ENCODE data around the gene CCDC69. TPM values are rescaled to one million over a fixed set of nuclear protein-coding genes. Genes with fewer than 3 reads are reported as not detected.
"Not testable (repeated sequence)": the region's sequence is repeated elsewhere in the genome, so short reads cannot be mapped to it uniquely, and the experiment has no call there.

CCDC69 gene
- polyA plus RNA-seq, 3 donors: 38.3 to 168 (median 145) TPM

DNA sequence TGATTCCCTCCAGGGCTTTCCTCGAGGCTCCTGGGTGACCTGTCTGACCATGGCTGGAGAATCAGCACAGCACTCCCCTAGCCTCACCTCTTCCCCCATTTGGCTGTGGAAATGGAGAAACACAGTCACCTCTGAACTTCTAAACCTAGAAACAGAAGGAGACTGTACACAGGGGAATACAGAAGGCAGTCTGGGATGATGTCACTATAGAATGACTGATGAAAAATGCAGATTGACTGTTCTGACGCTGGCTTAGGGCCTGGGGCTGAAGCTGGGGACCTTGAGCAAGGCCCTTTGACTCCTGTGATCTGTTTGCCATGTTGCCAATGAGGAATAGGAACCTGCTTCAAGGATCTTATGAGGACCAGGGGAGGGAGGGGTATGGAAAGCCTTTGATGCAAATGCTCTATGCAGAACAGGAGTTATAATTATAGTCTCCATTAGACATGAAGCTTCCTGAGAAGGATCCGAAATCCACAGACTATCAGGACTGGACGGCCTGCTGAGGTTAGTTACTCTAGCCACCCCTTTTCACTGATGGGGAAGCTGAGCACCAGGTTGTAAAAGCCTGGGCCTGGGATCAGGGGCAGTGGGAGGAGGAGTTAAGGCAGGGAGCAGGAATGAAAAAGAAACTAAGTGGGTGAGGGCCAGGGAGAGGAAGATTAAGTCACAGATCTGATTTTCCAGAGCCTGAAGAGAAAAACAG is 41.9 kb downstream of the CCDC69 start:
- H3K27ac ChIP-seq (ENCODE audit: low read depth, low read length): no peak overlapping the region
- WGBS, 3 donors: 64 to 74% (median 68%) methylated on average over 4 of the region's 4 CpGs

DNA sequence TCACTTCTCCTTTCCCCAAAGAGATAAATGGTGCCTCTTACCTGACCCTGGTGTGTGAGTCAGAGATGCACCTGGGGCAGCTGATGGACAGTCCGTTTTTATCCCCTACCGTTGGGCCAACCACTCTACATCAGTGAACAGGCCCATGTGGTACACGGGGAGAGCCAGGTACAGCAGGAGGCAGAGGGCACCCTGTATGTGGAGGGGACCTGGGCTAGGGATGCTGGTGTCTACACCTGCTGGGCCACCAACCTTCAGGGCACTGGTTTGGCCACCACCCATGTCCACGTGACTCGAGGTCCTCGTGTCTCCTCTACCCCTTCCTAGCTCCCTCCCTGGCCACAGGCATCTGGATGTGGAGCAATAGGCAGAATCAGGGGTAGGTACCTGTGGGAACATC is 43.6 kb downstream of the CCDC69 start:
- 75 to 93% (median 93%) methylated on average over 6 of the region's 6 CpGs for WGBS, 3 donors
- no peak overlapping the region for H3K27ac ChIP-seq (ENCODE audit: low read depth, low read length)

DNA sequence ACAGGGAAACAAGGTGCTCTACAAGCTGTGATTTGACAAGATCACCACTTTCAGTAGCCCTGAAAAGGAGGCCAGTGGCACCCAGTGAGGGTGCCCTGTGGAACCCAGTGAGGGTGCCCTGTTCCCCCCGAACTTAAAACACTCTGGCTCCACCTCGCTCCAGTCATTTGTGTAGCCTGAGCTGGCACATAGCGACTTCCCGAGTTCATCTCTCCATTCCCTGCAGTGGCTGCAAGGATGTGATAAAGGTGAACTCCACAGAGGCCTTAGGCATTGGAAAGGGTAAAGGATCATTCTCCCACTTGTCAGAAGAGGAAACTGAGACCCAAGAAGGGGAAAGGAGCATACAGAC is 44.4 kb downstream of the CCDC69 start:
- no peak overlapping the region for H3K27ac ChIP-seq (ENCODE audit: low read depth, low read length)
- 86 to 96% (median 94%) methylated on average over 4 of the region's 4 CpGs for WGBS, 3 donors

DNA sequence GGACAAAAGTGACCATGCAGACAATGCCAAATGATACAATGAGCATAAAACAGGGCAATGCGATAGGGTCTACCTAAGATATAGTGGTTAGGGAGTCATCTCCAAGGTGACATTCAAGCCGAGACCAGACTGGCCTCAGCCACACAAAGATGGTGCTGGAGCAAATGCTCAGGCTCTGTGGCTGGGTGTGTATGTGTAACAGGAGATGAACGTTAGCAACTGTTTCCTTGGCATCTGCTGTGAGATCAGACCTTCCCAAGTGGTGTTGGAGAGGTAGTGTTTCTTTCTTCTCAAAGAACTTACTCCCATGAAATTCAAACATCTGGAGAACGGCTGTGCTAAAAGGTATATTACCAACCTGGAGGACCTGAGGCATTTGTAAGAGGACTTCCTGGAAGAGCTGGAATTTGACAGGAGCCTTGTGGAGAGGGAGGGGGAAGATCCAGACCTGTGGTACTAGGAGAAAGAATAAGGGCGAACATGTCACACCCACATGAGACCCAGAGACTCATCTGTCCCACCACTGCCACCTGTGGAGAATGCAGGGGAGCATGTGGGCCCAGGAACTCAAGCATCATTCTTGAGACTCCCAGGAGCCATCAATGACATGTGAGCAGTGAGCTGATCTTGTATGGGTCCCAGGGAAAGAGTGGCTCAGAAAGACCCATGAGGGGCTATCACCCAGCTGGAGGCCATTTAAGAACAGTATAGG is 45.0 kb downstream of the CCDC69 start:
- WGBS, 3 donors: 84 to 91% (median 84%) methylated on average over 5 of the region's 5 CpGs

DNA sequence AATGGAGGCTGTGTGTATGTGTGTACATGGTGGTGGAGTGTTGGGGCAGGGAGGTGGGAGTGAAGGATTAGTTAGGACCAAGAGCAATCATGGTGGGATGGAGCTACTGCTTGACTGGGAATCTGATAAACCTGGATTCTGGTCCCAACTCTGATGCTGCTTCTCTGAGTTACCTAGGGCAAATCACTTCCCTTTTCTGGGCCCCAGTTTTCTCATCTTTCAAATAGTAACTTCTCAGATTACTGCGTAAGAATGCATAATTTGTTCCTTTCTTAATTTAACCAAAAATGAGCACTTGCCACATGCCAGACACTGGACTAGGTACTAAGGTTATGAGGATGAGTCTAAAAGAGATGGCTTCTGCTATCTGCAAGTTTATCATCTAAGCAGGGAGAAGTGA is 45.5 kb downstream of the CCDC69 start:
- WGBS, 3 donors: 85 to 92% (median 86%) methylated on average over 1 of the region's 1 CpG

More for the DNA sequence above, 45.0 kb downstream of the CCDC69 start:
- H3K27ac ChIP-seq (ENCODE audit: low read depth, low read length): no peak overlapping the region

DNA sequence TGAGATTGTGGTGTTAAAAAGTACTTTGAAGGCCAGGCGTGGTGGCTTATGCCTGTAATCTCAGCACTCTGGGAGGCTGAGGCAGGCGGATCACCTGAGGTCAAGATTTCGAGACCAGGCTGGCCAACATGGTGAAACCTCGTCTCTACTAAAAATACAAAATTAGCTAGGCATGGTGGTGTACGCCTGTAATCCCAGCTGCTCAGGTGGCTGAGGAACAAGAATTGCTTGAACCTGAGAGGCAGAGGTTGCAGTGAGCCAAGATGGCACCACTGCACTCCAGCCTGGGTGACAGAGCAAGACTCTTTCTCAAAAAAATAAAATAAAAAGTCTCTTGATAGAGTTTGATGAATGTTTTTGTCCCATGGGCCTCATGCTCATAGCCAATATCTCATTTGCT is 47.6 kb downstream of the CCDC69 start:
- WGBS, 3 donors: 56 to 96% (median 95%) methylated on average over 5 of the region's 5 CpGs
- not testable (repeated sequence) for H3K27ac ChIP-seq (ENCODE audit: low read depth, low read length)

More for the DNA sequence above, 45.5 kb downstream of the CCDC69 start:
- H3K27ac ChIP-seq (ENCODE audit: low read depth, low read length): no peak overlapping the region

DNA sequence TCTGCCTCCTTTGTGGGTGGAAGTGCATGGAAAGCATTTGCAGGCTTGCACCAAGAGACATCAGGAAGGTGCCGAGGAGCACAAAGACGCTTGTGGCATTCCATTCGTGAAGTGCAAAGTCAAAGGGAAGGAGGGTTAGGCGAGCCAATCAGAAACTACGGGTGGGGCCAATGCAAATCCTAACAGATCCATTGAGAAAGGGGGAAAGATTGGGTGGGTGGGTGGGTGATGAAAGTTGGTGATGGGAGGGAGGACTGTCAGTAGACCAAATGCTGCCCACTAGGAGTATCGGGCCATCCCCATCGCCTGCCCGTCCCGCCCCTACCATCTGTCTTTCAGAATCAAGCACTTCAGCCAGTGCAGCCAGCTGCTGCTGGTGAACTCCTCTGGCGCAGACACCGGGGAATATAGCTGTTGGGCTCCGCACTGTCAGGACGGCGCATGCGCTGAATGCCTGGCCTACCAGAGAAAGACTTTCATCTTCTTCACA is 49.2 kb downstream of the CCDC69 start:
- WGBS, 3 donors: 67 to 77% (median 75%) methylated on average over 15 of the region's 15 CpGs
- no peak overlapping the region for H3K27ac ChIP-seq (ENCODE audit: low read depth, low read length)

DNA sequence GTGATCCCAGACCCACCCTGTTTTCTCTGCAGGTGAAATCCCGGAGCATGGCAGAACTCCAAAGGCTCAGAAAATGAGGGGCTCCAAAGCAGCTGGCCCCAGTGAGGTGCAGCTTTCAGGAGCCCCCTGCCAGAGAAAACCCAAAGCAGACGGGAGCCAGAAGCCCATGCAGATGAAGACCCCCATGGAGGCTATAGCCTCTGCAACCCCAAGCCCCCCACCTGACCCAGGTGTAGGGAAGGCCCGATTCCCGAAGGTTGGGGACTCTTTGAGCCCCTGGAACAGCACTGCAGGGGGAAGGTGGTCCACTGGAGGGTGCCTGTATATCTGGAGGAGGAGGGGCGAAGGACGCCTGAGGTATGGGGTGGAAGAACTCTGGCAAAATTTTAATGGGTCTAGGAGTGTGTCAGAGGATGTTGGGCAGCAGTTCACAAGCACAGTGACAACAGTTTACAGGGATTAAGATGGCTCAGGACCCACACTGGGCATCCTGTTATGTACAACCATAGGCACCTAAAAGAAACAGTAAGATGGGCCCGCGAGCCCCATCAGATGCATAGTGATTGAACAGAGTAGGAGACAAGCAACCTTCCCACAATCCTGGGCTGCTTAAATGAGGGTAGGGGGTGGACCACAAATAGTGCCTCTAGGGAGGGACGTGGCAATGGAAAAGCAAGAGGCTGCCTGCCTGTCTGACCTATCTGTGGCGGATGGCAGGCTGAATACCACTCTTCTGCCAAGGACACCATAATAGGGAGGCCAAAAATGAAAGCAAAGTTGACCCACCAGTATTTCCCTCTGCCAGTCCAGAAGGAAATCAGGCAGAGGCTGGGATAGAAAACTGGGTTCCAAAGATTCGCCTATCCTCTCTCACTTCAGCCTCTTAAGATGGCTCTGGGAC is 49.9 kb downstream of the CCDC69 start:
- no peak overlapping the region for H3K27ac ChIP-seq (ENCODE audit: low read depth, low read length)

DNA sequence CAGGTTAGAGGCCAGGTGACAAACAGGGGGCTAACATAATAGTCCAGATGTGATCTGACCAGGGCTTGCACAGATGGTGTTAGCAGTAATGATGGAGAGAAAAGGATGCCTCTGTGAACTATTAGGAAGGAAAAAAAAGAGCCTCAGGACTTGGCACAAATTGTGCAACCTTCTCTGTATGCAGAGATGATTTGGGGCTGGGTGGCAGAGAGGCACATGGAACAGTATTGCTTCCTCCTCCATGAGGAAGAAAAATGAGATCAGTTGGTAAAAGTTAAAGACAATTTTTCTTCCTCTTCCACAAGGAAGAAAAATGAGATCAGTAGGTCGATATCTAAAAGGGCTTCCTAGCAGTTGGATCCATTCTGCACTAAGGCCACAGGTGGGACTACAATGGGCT is 52.4 kb downstream of the CCDC69 start:
- no peak overlapping the region for H3K27ac ChIP-seq (ENCODE audit: low read depth, low read length)
- 60 to 64% (median 62%) methylated on average over 1 of the region's 1 CpG for WGBS, 3 donors

More for the DNA sequence above, 49.9 kb downstream of the CCDC69 start:
- WGBS, 3 donors: 86 to 91% (median 90%) methylated on average over 11 of the region's 11 CpGs

DNA sequence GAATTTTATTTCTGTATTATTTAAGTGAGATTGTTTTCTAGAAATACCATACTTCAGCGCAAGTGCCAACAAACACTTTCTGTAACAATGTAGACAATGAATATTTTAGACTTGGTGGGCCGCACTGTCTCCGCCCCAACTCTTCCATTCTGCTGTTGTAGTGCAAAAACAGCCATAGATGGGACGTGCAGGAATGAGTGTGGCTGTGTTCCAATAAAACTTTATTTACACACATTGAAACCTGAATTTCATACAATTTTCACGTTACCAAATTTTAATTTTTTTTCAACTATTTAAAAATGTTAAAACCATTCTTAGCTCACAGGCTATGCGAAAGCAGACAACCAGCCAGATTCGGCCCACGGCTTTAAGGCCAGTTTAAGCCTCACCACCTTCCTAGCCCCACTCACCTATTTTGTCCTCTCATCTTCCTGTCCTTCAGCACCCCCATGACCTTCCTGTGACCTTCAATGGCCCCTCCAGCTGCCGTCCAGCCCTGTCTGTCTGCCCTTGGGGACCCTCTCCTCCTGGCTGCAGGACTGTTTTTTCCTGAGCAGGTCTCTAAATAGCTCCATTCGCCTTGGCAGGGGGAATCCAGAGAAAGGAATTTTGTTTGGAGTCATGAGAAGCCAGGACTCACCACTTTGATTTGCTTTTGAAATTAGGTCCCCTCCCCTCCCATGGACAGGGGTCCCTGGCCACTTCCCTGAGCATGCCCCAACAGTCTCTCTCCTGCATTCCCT is 55.1 kb downstream of the CCDC69 start:
- no peak overlapping the region for H3K27ac ChIP-seq (ENCODE audit: low read depth, low read length)
- WGBS, 3 donors: 52 to 82% (median 81%) methylated on average over 10 of the region's 10 CpGs

DNA sequence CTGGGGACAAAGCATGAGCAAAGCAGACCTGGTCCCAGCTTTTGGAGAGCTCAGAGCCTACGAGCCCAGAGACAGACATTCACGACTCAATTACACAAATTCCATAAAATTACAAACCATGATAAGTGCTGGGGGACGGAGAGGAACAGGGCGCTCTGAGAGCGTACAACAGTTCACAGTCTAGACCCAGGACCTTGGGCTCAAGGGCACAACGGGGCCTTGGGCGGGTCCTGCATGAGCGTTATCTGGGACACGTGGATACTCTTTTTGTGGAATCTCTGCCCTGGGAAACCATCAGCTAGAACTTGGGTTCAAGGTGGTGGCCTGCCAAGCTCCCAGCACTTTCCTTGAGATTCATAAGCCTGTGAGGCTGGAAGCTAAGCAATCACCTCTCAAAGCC is 56.9 kb downstream of the CCDC69 start:
- WGBS, 3 donors: 44 to 93% (median 88%) methylated on average over 9 of the region's 9 CpGs
- no peak overlapping the region for H3K27ac ChIP-seq (ENCODE audit: low read depth, low read length)

DNA sequence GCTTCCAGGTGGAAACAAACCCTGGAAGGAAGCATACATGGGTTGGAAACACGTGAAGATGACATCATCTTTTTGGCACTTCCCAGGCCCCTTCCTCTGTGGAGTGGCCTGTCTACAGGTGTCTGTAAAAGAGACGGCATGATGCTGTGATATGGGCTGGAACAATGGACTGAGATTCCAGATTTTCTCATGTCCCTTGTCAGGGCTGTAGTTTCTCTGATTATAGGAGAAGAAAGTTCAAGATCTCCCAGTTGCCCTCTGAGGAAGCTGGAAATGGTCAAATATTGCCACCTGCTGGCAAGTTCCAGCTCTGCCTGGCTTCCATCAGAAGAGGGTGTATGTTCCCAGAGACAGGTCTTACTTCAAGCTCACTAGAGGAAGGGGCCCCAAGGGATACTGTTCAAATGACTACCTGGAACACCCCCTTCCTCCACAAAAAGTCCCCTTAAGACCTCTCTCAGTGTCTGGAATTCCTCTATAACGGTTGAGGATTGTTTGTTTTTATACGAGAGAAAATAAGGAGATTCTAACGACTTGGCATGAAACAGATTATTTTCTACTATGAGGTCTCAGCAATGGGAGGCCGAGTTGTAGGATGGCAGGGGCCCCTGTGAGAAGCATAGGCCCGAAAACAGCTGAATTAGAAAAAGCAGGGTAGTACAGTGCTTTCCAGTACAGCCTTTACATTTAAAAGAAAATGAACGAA is 59.1 kb downstream of the CCDC69 start:
- WGBS, 3 donors: 32 to 39% (median 33%) methylated on average over 8 of the region's 8 CpGs
- no peak overlapping the region for H3K27ac ChIP-seq (ENCODE audit: low read depth, low read length)

DNA sequence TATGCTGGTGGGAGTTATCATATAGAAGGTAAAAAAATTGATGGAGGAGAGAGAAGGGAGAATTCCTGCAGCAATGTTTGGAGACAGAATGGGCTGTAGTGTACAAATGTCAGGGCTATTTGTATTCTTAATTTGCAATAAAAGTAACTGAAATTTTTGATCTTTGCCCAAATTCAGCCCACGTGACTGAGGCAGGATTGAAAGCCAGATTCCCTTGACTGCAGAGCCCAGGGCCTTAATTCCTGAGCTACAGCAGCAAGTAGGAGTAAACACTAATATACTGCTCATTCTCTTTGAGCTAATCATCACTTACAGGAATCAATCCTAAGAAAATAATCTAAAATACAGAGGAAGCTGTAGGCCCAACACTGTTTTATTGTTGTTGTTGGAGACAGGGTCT is 61.1 kb downstream of the CCDC69 start:
- H3K27ac ChIP-seq (ENCODE audit: low read depth, low read length): no peak overlapping the region
- WGBS, 3 donors: 47 to 64% (median 60%) methylated on average over 1 of the region's 1 CpG

DNA sequence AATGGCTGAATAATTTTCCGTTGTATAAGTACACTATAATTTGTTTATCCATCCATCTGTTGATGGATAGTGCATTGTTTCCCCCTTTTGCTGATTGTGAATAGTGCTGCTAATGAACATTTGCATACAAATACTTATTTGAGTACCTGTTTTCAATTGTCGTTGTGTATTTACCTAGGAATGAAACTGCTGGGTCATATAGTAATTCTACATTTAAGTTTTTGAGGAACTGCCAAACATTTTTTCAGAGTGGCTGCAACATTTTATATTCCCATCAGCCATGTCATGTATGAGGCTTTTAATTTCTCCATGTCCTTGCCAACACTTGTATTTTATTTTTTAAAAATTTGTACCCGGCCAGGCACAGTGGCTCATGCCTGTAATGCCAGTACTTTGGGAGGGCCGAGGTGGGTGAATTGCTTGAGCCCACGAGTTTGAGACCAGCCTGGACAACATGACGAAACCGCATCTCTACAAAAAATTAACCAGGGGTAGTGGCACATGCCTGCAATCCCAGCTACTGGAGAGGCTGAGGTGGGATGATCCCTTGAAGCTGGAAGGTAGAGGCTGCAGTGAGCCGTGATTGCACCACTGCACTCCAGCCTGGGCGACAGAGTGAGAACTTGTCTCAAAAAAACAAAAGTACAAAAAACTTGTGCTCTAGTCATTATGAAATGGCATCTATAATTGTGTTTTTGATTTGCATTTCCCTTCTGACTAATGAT is 64.1 kb downstream of the CCDC69 start:
- 86 to 89% (median 88%) methylated on average over 9 of the region's 9 CpGs for WGBS, 3 donors
- no peak overlapping the region for H3K27ac ChIP-seq (ENCODE audit: low read depth, low read length)

DNA sequence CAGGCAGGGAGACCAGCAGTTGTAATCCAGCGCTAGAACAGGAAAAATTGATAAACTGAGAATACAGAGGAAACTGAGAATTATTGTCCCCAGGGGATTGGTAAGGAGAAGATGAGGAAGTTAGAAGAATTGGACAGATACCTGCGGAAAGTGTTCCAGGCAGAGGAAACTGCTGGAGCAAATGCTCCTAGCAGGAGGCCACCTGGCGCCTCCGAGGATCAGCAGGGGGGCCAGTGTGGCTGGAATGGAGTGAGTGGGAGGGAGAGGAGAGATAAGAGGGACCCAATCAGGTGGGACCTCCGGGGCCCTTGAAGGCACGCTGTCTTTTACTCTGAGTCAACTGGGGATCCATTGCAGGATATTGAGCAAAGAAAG is 65.6 kb downstream of the CCDC69 start:
- WGBS, 3 donors: 9 to 14% (median 11%) methylated on average over 6 of the region's 6 CpGs
- H3K27ac ChIP-seq (ENCODE audit: low read depth, low read length): no peak overlapping the region

DNA sequence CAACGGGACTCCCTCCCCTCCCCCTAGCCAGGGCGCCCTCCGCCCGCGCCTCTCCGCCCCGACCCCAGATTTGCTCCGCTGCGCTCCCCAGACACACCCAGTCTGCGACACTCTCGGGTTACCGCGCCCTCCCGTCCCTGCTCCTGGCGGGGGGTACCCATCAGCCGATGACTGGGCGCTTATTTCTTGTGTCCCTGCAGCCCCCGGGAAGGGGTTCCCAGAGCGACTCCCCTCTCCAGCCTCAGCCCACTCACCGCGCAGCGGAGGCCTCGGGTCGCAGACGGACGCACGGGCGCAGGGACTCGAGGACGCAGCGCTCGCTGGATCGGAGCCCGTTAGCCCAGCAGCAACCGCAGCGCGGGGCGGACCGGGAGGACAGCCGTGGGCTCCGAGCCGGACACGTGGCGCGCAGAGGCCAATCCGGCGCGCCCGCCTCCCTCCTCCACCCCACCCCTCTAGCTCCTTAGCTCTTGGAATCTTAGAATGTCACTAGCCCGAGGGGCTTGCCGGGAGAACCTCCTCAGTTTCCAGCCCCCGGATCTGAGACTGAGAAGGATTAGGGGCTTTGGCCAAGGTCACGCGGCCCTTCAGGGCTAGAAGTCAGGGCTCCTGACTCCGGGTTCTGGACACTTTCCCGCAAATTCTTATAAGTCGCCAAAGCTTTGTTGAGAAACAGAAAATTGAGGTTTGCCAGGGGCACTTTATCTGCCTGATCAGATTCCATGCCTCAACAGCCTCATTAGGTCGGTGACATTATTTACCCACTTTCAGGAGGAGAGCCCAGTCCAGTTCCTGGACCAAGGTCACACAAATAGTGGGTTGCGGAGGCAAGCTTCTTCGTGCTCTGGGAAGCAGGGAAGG is 66.2 kb downstream of the CCDC69 start, which contains the start of gene ANXA6:
Gene ANXA6 (minus strand): TSS at position 354 of the 861 bp plus-strand sequence. CDS start 9,878 bp downstream, outside the sequence.
- 1% methylated on average over 59 to 60 of the region's 60 CpGs for WGBS, 3 donors
- H3K27ac ChIP-seq (ENCODE audit: low read depth, low read length): no peak within 1 kb of the TSS

Data from adipose tissue (tissue), 3 donors.